GM18507 (cell line): ENCODE data around the gene GPC5.
"Not testable (repeated sequence)": the region's sequence is repeated elsewhere in the genome, so short reads cannot be mapped to it uniquely, and the experiment has no call there.

Source experiments
- DNase-seq: peaks from one replicate; pipeline ENCODE4 v3.0.0; 2011; ENCODE audit warnings: low read depth; ENCODE audit not compliant: insufficient read length; ENCODE audit errors: extremely low spot score
- FAIRE-seq: peaks from 2 replicates; lab custom pipeline; 2011; peaks lifted over from hg19 to GRCh38; lab: Jason Lieb, UNC

GPC5 gene

GRCh38 chr13:91668866-91669495 is 270.6 kb downstream of the GPC5 start:
- no peak for FAIRE-seq

GRCh38 chr13:91674347-91674746 is 275.9 kb downstream of the GPC5 start:
- FAIRE-seq, DNase-seq: not testable (repeated sequence)

More at GRCh38 chr13:91668866-91669495, 270.6 kb downstream of the GPC5 start:
- DNase-seq = no peak

GRCh38 chr13:91684746-91685145 is 286.3 kb downstream of the GPC5 start:
- no peak for FAIRE-seq
- DNase-seq = no peak

GRCh38 chr13:91690944-91691343 is 292.5 kb downstream of the GPC5 start:
- no peak for FAIRE-seq

GRCh38 chr13:91693466-91693865 is 295.0 kb downstream of the GPC5 start:
- FAIRE-seq = no peak
- DNase-seq = no peak

More at GRCh38 chr13:91690944-91691343, 292.5 kb downstream of the GPC5 start:
- no peak for DNase-seq

GRCh38 chr13:91698308-91698707 is 299.9 kb downstream of the GPC5 start:
- no peak for FAIRE-seq
- no peak for DNase-seq

GRCh38 chr13:91698767-91699166 is 300.3 kb downstream of the GPC5 start:
- FAIRE-seq (no peak), DNase-seq (no peak)

GRCh38 chr13:91699863-91700262 is 301.4 kb downstream of the GPC5 start:
- FAIRE-seq = no peak

GRCh38 chr13:91701975-91702374 is 303.6 kb downstream of the GPC5 start:
- FAIRE-seq (no peak), DNase-seq (no peak)

More at GRCh38 chr13:91699863-91700262, 301.4 kb downstream of the GPC5 start:
- no peak for DNase-seq

GRCh38 chr13:91702411-91702810 is 304.0 kb downstream of the GPC5 start:
- DNase-seq = no peak
- no peak for FAIRE-seq

GRCh38 chr13:91704398-91704797 is 306.0 kb downstream of the GPC5 start:
- DNase-seq (no peak), FAIRE-seq (no peak)

- no peak for DNase-seq
- no peak for FAIRE-seq
Observed at GRCh38 chr13:91708558-91708957, 310.1 kb downstream of the GPC5 start.

- FAIRE-seq = no peak
- no peak for DNase-seq
Observed at GRCh38 chr13:91709180-91709579, 310.8 kb downstream of the GPC5 start.

- DNase-seq (no peak), FAIRE-seq (no peak)
Observed at GRCh38 chr13:91710733-91711132, 312.3 kb downstream of the GPC5 start.

- DNase-seq (no peak), FAIRE-seq (no peak)
Observed at GRCh38 chr13:91714855-91715254, 316.4 kb downstream of the GPC5 start.

- FAIRE-seq = no peak
Observed at GRCh38 chr13:91716436-91717065, 318.1 kb downstream of the GPC5 start.

GRCh38 chr13:91719033-91719432 is 320.6 kb downstream of the GPC5 start:
- FAIRE-seq (no peak), DNase-seq (no peak)

More at GRCh38 chr13:91716436-91717065, 318.1 kb downstream of the GPC5 start:
- no peak for DNase-seq

- no peak for DNase-seq
- FAIRE-seq = no peak
Observed at GRCh38 chr13:91721413-91721812, 323.0 kb downstream of the GPC5 start.

- DNase-seq (no peak), FAIRE-seq (no peak)
Observed at GRCh38 chr13:91722267-91722884, 324.0 kb downstream of the GPC5 start.

- no peak for DNase-seq
- FAIRE-seq = no peak
Observed at GRCh38 chr13:91724591-91724990, 326.2 kb downstream of the GPC5 start.

GRCh38 chr13:91725646-91726045 is 327.2 kb downstream of the GPC5 start:
- no peak for FAIRE-seq

More at GRCh38 chr13:91725646-91726045, 327.2 kb downstream of the GPC5 start:
- DNase-seq = no peak
